ENCODE results near the gene RNPEP.

The RNPEP gene

GRCh38 chr1:202031796-202032195, 49.3 kb downstream of the RNPEP start:
- Histone ChIP-seq H3K4me3 (ENCODE audit: low read length) (no peak overlapping the region), H4K20me1 (ENCODE audit: control insufficient read depth, insufficient read depth, low read depth, low read length) (no peaks in the 10 kb centered on the region), H3K4me2 (ENCODE audit: low read length) (no peak overlapping the region), H3K27ac (ENCODE audit: low read depth, low read length) (no peak overlapping the region), H3K27me3 (ENCODE audit: control insufficient read depth, low read length) (no peaks in the 10 kb centered on the region), H3F3A (ENCODE audit: control insufficient read depth, insufficient read depth) (no peaks in the 10 kb centered on the region), H3K4me1 (ENCODE audit: control insufficient read depth, low read length) (no peaks in the 10 kb centered on the region), H3K9me3 (ENCODE audit: control insufficient read depth, insufficient read depth, low read length) (no peaks in the 10 kb centered on the region), H3K79me2 (ENCODE audit: control insufficient read depth, low read length) (no peaks in the 10 kb centered on the region), H3K9me2 (replicated peaks; ENCODE audit: control insufficient read depth, low read length) (no peaks in the 10 kb centered on the region), H3K36me3 (ENCODE audit: control insufficient read depth, low read length) (no peaks in the 10 kb centered on the region)
- TF ChIP-seq EZH2phosphoT487 (IDR thresholded peaks at IDR 0.05; ENCODE audit: borderline replicate concordance, low read length) (no peak), CTCF (IDR thresholded peaks at IDR 0.05; ENCODE audit: low read depth, low read length, poor library complexity, severe bottlenecking) (no peak)

- Histone ChIP-seq H3K4me1 (ENCODE audit: control insufficient read depth, low read length) (no peaks in the 10 kb centered on the region), H3K27me3 (ENCODE audit: control insufficient read depth, low read length) (no peaks in the 10 kb centered on the region), H3K79me2 (ENCODE audit: control insufficient read depth, low read length) (no peaks in the 10 kb centered on the region), H3K9me3 (ENCODE audit: control insufficient read depth, insufficient read depth, low read length) (no peaks in the 10 kb centered on the region), H3K36me3 (ENCODE audit: control insufficient read depth, low read length) (no peaks in the 10 kb centered on the region), H3K9me2 (replicated peaks; ENCODE audit: control insufficient read depth, low read length) (no peaks in the 10 kb centered on the region), H3K4me2 (ENCODE audit: low read length) (no peak overlapping the region), H3K27ac (ENCODE audit: low read depth, low read length) (no peak overlapping the region), H3K4me3 (ENCODE audit: low read length) (no peak overlapping the region), H3F3A (ENCODE audit: control insufficient read depth, insufficient read depth) (no peaks in the 10 kb centered on the region), H4K20me1 (ENCODE audit: control insufficient read depth, insufficient read depth, low read depth, low read length) (no peaks in the 10 kb centered on the region)
- TF ChIP-seq CTCF (IDR thresholded peaks at IDR 0.05; ENCODE audit: low read depth, low read length, poor library complexity, severe bottlenecking) = no peak
- no peak for TF ChIP-seq EZH2phosphoT487 (IDR thresholded peaks at IDR 0.05; ENCODE audit: borderline replicate concordance, low read length)
These were observed 51.8 kb downstream of the RNPEP start for GRCh38 chr1:202034149-202034682.

GRCh38 chr1:202034683-202035462, 52.4 kb downstream of the RNPEP start:
- H3K79me2 ChIP-seq (ENCODE audit: control insufficient read depth, low read length) = no peaks in the 10 kb centered on the region
- H3K9me3 ChIP-seq (ENCODE audit: control insufficient read depth, insufficient read depth, low read length) = no peaks in the 10 kb centered on the region
- no peaks in the 10 kb centered on the region for H3K4me1 ChIP-seq (ENCODE audit: control insufficient read depth, low read length)
- TF ChIP-seq CTCF (IDR thresholded peaks at IDR 0.05; ENCODE audit: low read depth, low read length, poor library complexity, severe bottlenecking) (no peak), EZH2phosphoT487 (IDR thresholded peaks at IDR 0.05; ENCODE audit: borderline replicate concordance, low read length) (no peak)
- no peaks in the 10 kb centered on the region for H3K36me3 ChIP-seq (ENCODE audit: control insufficient read depth, low read length)
- no peaks in the 10 kb centered on the region for H4K20me1 ChIP-seq (ENCODE audit: control insufficient read depth, insufficient read depth, low read depth, low read length)
- no peaks in the 10 kb centered on the region for H3K9me2 ChIP-seq (replicated peaks; ENCODE audit: control insufficient read depth, low read length)
- H3K4me2 ChIP-seq (ENCODE audit: low read length) = no peak overlapping the region
- no peak overlapping the region for H3K4me3 ChIP-seq (ENCODE audit: low read length)
- no peaks in the 10 kb centered on the region for H3K27me3 ChIP-seq (ENCODE audit: control insufficient read depth, low read length)
- no peak overlapping the region for H3K27ac ChIP-seq (ENCODE audit: low read depth, low read length)
- no peaks in the 10 kb centered on the region for H3F3A ChIP-seq (ENCODE audit: control insufficient read depth, insufficient read depth)

Data from DOHH2 (cell line).